ENCODE data around the gene SPAG7.

SPAG7 gene

DNA sequence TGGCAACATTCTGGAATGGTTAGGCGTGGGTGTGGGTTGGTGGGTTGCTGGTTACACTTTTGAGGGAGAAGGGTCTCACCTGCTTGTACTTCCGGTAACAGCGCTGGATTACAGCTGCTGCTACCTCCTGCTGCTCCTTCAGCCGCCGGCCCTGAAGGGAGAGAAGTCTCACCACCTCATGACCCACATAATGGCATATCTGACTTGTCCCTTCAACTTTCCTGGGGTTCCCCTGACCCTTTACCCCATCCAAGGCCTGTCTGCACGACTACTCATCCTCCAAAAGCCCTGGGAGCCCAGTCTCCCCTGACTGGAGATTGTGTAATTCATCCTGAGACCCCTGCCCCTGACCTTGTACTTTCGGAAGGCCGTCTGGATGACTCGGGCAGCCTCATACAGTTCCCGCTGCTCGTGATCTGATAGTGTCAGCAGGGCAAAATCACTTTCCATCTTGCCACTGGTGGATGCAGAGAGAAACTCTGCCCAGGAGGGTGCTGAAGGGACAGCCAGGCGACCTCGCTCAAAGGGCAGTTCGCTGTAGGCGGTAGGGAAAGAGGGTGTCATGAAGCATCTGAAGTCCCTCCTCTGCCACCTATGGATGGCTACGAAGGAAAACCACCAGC lies 2.0 kb upstream of the SPAG7 start:
- no peak for DNase-seq (ENCODE audit: low read depth)
- TF ChIP-seq, protein P1, sequence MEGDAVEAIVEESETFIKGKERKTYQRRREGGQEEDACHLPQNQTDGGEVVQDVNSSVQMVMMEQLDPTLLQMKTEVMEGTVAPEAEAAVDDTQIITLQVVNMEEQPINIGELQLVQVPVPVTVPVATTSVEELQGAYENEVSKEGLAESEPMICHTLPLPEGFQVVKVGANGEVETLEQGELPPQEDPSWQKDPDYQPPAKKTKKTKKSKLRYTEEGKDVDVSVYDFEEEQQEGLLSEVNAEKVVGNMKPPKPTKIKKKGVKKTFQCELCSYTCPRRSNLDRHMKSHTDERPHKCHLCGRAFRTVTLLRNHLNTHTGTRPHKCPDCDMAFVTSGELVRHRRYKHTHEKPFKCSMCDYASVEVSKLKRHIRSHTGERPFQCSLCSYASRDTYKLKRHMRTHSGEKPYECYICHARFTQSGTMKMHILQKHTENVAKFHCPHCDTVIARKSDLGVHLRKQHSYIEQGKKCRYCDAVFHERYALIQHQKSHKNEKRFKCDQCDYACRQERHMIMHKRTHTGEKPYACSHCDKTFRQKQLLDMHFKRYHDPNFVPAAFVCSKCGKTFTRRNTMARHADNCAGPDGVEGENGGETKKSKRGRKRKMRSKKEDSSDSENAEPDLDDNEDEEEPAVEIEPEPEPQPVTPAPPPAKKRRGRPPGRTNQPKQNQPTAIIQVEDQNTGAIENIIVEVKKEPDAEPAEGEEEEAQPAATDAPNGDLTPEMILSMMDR (IDR thresholded peaks at IDR 0.05; ENCODE audit: low read length, missing control alignments) = no peak
- H3K4me3 ChIP-seq (replicated peaks; ENCODE audit: low read depth, low read length) = peak overlapping the region; percentile 94

GRCh38 chr17:4969047-4969550 lies 1.5 kb upstream of the SPAG7 start:
- peak overlapping the region; percentile 94 for H3K4me3 ChIP-seq (replicated peaks; ENCODE audit: low read depth, low read length)
- TF ChIP-seq, protein P1 (IDR thresholded peaks at IDR 0.05; ENCODE audit: low read length, missing control alignments) = no peak
- peak; percentile 91 for DNase-seq (ENCODE audit: low read depth)

DNA sequence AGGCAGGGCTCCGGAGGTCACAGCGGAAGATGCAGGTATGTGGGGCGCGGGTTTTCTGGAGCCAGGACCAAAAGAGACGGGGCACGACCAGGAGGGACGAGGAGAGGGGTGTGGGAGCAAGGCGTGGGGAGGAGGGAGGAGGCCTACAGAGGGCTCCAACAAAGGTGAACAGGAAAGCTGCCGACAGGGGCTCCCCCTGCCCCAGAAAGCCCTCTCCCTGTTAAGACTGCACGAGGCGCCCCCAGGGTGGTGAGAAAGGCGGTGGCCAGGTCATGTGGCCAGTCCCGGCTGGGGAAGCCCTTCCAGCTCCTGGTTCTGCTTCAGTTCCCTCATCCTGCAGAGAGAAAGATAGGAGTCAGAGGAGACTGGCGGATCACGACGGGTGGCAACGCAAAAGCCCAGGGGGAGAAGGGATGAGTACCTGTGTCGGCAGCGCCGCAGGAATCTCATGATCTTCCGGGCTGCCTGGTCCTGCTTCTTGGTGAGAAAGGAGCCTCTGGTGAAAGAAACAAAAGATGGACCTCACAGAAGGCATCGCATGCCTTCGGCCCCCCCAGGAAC lies 949 bp upstream of the SPAG7 start:
- H3K4me3 ChIP-seq (replicated peaks; ENCODE audit: low read depth, low read length) = peak overlapping the region; percentile 94
- TF ChIP-seq, protein P1 (IDR thresholded peaks at IDR 0.05; ENCODE audit: low read length, missing control alignments) = no peak
- DNase-seq (ENCODE audit: low read depth) = no peak

DNA sequence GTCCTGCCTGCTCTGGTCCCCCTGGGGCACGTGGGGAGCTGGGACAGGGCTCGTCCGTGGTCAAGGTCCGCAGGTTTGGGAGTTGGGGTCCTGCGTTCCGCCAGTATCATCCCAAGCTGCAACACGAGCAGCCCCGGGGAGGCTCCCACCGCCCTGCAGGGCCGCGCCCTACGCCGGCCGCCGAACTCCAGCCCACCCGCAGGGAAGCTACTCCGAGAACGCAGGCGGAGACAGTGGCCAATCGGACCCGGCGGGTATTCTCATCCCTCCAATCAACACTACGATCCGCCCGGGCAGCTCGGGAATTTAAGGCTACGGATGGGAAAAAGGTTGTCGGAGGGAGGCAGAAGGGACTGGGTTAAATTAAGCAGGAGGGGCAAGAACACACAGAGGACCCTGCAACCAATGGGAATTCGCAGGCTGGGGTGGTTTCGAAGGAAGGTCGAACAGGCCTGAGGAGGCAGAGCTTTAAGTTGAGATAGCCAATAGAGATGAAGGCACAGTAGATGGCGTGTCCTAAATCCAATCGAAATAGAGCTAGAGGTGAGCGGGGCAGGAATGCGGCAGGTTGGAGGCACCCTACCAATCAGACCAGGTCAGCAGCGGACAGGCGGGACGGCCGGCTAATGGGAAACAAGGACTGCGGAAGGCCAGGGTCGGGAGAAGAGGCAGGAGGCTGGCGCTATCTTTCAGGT lies 626 bp downstream of the SPAG7 start:
- peak overlapping the region; percentile 94 for H3K4me3 ChIP-seq (replicated peaks; ENCODE audit: low read depth, low read length)
- DNase-seq (ENCODE audit: low read depth) = peak; percentile 100
- TF ChIP-seq, protein P1 (IDR thresholded peaks at IDR 0.05; ENCODE audit: low read length, missing control alignments) = no peak

DNA sequence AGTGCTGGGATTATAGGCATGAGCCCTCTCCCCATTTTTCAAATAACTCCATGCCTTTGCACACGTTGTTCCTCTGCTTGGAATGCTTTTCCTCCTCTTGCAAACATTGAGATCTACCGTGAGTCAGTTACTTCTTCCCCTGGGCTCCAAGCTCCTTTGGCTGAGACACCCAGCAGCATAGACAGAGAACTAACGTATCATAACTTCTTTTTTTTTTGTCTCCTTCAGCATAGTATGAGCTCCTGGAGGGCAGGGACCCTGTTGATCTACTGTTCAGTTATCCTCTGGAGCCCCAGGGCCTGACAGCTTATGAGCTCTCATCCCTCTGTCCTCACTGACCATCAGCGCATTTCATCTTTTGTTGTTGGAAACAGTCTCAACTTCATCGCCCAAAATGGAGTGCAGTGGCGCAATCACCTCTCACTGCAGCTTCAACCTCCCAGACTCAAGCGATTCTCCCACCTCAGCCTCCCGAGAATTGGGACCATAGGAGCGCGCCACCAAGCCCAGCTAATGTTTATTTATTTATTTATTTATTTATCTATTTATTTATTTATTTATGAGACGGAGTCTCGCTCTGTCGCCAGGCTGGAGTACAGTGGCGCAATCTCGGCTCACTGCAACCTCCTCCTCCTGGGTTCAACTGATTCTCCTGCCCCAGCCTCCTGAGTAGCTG lies 2.2 kb downstream of the SPAG7 start:
- H3K4me3 ChIP-seq (replicated peaks; ENCODE audit: low read depth, low read length) = no peak overlapping the region
- TF ChIP-seq, protein P1 (IDR thresholded peaks at IDR 0.05; ENCODE audit: low read length, missing control alignments) = no peak
- no peak for DNase-seq (ENCODE audit: low read depth)

DNA sequence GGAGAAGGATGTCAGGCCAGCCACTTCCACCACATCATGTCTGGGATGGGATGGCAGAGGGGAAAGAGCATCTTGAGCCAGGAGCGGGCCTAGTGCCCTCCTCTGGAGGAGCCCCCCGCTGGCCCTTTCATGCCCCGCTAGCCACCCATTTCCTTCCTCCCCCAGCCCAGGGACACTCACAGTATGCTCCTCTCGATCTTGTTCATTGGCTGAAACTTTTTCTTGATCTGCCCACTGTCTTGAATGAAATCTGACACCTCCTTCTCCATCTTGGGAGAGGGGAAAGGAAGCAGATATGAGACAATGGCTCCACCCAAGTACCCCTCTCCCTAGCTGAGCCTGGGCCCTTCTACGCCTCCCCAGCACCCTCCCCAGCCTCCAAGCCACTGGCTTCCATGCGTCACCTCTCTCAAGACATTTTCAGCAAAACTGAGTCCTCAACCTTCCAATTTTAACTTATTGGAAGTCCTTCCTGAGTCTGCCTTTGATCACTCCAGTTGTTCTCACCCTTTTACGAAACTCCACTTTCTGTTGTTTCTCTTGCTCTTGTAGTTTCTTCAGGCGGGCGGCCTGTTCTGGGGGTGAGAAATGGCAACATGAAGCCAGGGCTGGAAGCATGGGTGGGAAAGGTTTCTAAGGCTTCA lies 7.2 kb downstream of the SPAG7 start:
- TF ChIP-seq, protein P1 (IDR thresholded peaks at IDR 0.05; ENCODE audit: low read length, missing control alignments) = no peak
- DNase-seq (ENCODE audit: low read depth) = no peak

More for the DNA sequence above, 7.2 kb downstream of the SPAG7 start:
- no peak overlapping the region for H3K4me3 ChIP-seq (replicated peaks; ENCODE audit: low read depth, low read length)

All from fibroblast of pulmonary artery (primary cell).